Hematopoietic multipotent progenitor cell (in vitro differentiated cells): ENCODE measurements around the gene HPCA. TPM values are rescaled to one million over a fixed set of nuclear protein-coding genes. Genes with fewer than 3 reads are reported as not detected.

Experiments
- DNase-seq, 3 donors: peaks; one replicate each; pipeline ENCODE4 v3.0.0-alpha.2; 2011 to 2015; ENCODE audit warnings: low read depth in 2 of 3, low spot score in 2 of 3
- total RNA-seq: library from RNA; depleted of rRNA; stranded (reverse); fragments of >200 nt; gene quantifications from one replicate; pipeline ENCODE4 v1.2.3, GENCODE V29; 2012

Gene HPCA
- total RNA-seq, 1 donor = not detected

DNA sequence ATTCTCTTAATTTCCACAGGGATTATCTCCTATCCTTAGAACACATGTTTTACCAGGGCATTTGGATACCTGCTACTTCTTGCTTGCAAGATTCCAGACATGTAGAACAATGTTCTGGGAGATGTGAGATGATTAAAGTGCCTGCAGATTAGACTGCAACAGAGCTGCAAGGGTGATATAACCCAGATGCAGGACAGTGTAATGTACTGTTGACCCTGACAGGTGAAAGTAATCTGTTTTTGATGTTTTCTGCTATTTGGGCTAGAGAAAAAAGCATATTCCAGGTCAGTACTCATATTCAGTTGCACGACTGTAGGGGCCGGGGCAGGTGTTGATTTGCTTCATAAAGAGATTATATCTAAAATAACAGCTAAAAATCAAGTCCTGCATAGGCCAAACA, 42.0 kb downstream of the HPCA start:
- no peak for DNase-seq

DNA sequence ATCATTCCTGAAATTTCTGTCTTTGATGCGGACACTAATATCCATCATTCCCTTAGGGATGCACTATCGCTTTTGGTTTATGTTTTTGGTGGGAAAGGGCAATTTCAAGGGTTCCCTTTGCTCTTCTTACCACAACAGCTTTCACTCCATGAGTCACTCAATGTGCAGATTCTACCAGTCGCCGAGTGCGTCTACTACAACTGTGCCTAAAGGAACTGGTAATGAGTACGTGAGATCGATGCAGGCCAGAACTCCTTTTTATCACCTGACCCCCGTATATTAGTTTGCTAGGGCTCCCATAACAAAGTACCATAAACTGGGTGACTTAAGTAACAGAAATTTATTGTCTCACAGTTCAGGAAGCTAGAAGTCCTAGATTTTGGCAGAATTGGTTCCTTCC, 42.4 kb downstream of the HPCA start:
- DNase-seq = no peak

DNA sequence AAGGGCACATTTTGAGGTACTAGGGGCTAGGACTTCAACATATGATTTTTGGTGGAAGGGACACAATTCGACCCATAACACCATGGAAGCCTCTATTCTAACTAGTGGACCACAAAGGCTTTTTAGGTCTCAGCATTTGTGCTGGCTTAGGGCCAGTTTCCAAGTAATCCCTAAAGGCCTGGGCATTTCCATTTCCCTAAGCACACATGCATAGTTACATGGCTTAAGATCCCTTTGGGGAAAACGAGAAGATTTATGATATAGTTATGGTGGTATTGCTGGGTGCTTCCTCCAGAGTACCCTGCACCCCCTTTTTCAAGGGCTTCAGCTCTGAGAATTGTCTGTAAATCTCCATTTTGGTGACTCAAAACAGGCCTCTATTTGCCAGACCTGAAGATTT, 43.1 kb downstream of the HPCA start:
- no peak for DNase-seq

DNA sequence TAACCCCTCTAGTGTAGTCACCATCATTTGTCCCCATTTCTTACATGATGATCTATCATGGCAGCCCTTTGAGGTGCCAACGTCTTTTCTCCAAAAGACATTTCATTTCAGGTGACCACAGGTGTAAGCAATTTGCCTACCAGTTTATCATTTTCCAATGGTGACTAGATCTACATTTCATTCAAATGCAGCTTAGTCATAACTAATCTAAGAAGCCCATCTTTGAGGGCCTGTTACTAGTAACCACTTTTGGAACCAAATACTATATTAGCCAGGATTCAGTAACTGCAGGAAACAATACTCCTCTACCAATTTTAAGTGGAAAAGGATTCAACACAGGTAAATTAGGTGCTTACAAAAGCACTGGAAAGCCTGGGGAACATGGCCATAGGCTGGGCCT, 45.5 kb downstream of the HPCA start:
- DNase-seq = no peak

DNA sequence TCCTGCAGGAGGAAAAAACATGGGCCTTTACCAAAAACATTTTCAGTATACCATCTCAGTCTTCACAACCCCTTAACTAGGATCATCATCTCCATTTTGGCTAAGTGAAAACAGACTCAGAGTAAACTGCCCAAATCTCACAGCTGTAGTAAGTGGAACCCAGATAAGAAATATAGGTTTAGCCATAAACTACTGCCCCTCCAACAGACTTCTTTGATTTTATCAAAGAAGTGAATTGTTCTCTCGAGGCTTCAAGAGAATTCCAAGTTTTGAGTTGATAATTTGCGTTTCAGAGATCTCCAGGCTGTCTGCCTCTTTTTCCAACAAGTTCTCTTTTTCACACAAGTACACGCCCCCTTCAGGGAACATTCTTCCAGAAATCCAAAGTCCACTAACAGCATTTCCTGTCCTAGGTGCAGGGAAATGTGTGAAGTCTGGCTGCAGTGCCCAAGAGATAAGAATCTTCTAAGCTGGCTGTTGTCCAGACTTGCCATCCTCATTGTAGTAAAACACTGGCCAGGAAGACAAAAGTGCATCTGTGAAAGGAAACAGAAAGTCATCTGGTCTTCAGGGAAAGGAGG, 47.5 kb downstream of the HPCA start:
- DNase-seq = no peak

DNA sequence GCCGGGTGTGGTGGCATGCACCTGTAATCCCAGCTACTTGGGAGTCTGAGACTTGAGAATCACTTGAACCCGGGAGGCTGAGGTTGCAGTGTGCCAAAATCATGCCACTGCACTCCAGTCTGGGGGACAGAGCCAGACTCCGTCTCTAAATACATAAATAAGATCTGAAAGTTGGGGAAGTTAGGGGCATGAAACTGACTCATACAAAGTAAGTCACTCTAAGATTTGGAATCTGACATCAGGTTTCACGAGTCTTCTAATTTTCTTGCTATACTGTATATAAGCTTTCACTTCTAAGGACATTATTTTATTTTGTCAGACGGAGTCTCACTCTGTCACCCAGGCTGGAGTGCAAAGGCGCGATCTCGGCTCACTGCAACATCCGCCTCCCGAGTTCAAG, 48.2 kb downstream of the HPCA start:
- no peak for DNase-seq

DNA sequence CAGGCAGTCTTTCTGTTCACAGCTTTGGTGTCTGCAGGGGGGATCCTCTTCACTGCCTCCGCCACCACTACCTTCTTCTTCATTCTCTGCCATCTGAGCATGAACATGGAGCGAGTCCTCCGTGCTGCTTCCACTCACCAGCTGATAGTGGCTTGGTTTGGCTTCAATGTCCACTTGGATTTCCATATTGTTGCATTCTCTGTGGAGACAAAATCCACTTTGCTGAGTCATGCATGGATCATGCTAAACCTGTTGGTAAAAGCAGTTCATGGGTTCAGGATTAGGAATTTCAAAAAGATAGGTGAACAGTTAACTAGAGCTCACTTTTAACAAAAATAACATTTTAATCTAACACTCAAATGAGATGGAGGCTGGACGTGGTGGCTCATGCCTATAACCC, 50.8 kb downstream of the HPCA start:
- no peak for DNase-seq

DNA sequence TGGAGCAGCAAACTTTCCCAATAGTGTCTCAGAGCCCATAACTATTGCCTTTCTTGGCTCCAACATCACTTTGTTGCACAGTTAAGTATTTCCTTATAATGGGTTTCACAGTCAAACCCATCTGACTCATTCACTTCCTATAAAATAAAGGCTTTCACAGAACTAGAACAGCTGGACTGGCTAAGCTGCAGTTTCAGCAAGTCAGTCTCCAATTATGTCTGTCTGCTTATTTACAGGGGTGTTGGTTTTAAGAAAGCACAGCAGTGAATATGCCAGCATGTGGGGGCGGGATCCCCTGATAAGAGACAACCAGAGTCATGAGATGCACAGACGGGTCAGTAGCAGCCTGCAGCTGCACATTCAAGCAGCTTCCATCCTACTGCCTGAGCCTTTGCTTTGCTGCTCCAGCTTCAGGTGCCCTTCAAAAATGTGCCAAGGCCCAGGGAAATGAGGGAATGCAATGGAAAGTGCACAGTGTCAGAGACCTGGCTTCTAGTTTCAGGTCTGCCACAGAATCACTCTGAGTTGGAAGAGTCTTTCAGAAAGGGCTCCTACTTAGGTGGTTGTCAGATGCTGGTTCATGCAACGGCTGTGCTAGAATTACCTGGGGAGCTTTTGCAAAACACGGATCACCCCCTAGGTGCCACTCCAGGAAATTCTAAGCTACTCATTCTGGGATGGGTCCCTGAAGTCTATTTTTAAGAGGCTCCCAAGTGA, 53.5 kb downstream of the HPCA start:
- DNase-seq = peak in 1 of 3 donors; percentile 15

DNA sequence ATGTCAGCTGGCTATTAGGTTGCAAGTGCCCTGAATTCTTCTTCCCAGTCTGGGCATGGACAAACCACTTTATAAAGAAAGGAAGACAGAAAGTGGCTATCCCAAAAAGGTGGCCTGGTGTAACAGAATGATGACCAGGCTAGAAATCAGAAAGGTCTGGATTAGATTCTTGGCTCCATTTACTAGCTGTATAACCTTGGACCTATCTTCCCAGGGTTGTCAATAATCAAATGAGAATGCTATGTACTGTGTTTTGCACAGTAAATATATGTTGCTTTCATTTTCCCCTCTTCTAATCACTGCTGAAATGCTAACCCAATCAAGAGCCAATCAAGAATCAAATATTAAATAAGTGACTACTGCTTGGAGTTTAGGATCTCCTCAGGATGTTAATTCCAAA, 57.9 kb downstream of the HPCA start:
- no peak for DNase-seq

Other genes with a start within 250 kb of the HPCA start
- 6.2 TPM for gene ZBTB8OS, start 235.9 kb upstream of the HPCA start, total RNA-seq
- 164 TPM for gene RBBP4, start 235.3 kb upstream of the HPCA start, total RNA-seq
- gene SYNC, start 183.7 kb upstream of the HPCA start, total RNA-seq = 0.27 TPM
- 53.3 TPM for gene YARS1, start 69.1 kb upstream of the HPCA start, total RNA-seq
- 25.0 TPM for gene S100PBP, start 68.8 kb upstream of the HPCA start, total RNA-seq
- gene FNDC5, start 15.6 kb upstream of the HPCA start, total RNA-seq = not detected
- under 0.01 TPM for gene TMEM54, start 14.9 kb downstream of the HPCA start, total RNA-seq
- gene RNF19B, start 78.3 kb downstream of the HPCA start, total RNA-seq = 23.2 TPM
- 78.6 TPM for gene AK2, start 150.4 kb downstream of the HPCA start, total RNA-seq
- 0.81 TPM for gene AZIN2, start 194.7 kb downstream of the HPCA start, total RNA-seq